RCC 7860 (cell line): ENCODE measurements around the gene BORCS8.
"Not testable (repeated sequence)": the region's sequence is repeated elsewhere in the genome, so short reads cannot be mapped to it uniquely, and the experiment has no call there.

Experiments used
- DNase-seq: peaks from one replicate; pipeline ENCODE4 v3.0.0-alpha.2; 2015; ENCODE audit warnings: low spot score
- FAIRE-seq: peaks from 2 replicates; lab custom pipeline; 2012; peaks lifted over from hg19 to GRCh38; lab: Jason Lieb, UNC

The BORCS8 gene

GRCh38 chr19:19185853-19186740, 5.9 kb downstream of the BORCS8 start:
- no peak for FAIRE-seq
- DNase-seq, result peak; percentile 13

- FAIRE-seq (no peak), DNase-seq (no peak)
These were observed 10.4 kb downstream of the BORCS8 start for GRCh38 chr19:19181488-19181998.

GRCh38 chr19:19179548-19180441, 12.2 kb downstream of the BORCS8 start:
- FAIRE-seq (no peak), DNase-seq (no peak)

GRCh38 chr19:19176950-19177349, 15.0 kb downstream of the BORCS8 start:
- no peak for DNase-seq
- FAIRE-seq, result no peak

GRCh38 chr19:19173243-19173642, 18.7 kb downstream of the BORCS8 start:
- not testable (repeated sequence) for DNase-seq

GRCh38 chr19:19171821-19172532, 20.0 kb downstream of the BORCS8 start:
- FAIRE-seq (no peak), DNase-seq (no peak)

More at GRCh38 chr19:19173243-19173642, 18.7 kb downstream of the BORCS8 start:
- FAIRE-seq, result not testable (repeated sequence)

GRCh38 chr19:19170873-19171672, 20.9 kb downstream of the BORCS8 start:
- no peak for FAIRE-seq
- DNase-seq, result no peak

GRCh38 chr19:19170053-19170872, 21.7 kb downstream of the BORCS8 start, which contains the start of gene MEF2B:
MEF2B (minus strand) TSS chr19:19170263; CDS start chr19:19150735, 19,528 bp downstream.
- FAIRE-seq, result no peak
- DNase-seq, result no peak

- no peak for DNase-seq
- no peak for FAIRE-seq
These were observed 22.5 kb downstream of the BORCS8 start for GRCh38 chr19:19169236-19170052.

GRCh38 chr19:19167612-19168011, 24.3 kb downstream of the BORCS8 start:
- DNase-seq (no peak), FAIRE-seq (no peak)

- FAIRE-seq, result no peak
These were observed 26.6 kb downstream of the BORCS8 start for GRCh38 chr19:19165396-19165795.

GRCh38 chr19:19162495-19162894, 29.5 kb downstream of the BORCS8 start:
- DNase-seq (no peak), FAIRE-seq (no peak)

More at GRCh38 chr19:19165396-19165795, 26.6 kb downstream of the BORCS8 start:
- no peak for DNase-seq

- FAIRE-seq (no peak), DNase-seq (no peak)
These were observed 31.4 kb downstream of the BORCS8 start for GRCh38 chr19:19160461-19161035.

GRCh38 chr19:19159534-19159933, 32.4 kb downstream of the BORCS8 start:
- no peak for FAIRE-seq

GRCh38 chr19:19157808-19158207, 34.1 kb downstream of the BORCS8 start:
- DNase-seq, result no peak
- FAIRE-seq, result no peak

More at GRCh38 chr19:19159534-19159933, 32.4 kb downstream of the BORCS8 start:
- DNase-seq, result no peak

- FAIRE-seq (no peak), DNase-seq (no peak)
These were observed 36.3 kb downstream of the BORCS8 start for GRCh38 chr19:19155495-19156219.
